GM15510 (cell line): ENCODE data around the gene CDADC1.
A peak's percentile ranks its signal among the peaks of the same experiment; 100 is the strongest.

ENCODE experiments used
- POLR2A ChIP-seq: IDR thresholded peaks from 3 replicates; pipeline ENCODE4 v1.6.1; 2011; ENCODE audit warnings: borderline replicate concordance; ENCODE audit not compliant: insufficient read length; ENCODE audit errors: extremely low read depth

CDADC1 gene

DNA sequence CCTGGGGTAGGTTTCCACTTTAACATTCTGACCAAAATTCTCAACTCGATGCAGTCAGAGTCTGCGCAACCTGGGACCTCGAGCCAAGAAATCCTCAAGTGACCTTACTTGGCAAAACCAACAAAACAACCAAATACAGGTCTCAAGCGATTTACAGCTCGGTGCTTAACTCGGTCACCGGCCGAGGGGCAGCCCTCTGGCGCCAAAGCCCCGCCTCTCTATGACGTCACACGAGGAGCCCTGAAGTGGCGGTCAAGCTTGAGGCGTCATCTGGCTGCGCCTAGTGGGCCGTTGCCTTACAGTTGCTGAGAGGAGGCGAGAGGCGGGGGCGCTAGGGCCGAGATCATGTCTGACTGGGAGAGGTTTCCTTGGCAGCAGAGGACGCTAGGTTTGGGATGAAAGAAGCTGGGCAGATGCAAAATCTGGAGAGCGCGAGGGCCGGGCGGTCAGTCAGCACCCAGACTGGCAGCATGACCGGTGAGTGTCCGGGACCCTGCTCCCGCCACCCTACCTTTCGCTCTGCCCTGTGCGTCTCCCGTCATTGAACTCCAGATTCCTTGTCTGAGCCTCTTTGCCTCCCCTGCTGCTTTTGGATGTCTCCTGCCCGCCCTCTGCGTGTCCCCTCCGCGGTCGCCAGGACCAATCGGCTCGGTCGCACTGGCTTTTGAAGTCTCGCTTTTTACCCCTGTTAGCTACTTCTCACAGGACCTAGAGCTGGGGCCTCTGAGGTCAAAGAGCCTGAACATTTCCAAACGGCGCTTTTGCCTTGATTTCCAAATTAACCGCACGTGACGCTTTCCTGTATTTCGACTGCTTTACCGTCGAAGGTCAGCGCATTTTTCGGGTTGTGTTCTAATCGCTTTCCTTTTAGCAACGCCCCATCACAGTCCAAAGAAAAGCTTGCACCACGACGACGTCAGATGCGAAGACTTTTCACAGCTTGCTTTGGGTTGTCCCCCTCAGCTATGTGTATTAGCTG lies at the start of gene CDADC1:
Gene CDADC1 (plus strand): TSS at position 283 of the 979 bp plus-strand sequence. CDS start 113 bp downstream, at position 396.
- peak; percentile 81 for TF ChIP-seq POLR2A

- TF ChIP-seq POLR2A, result no peak
Observed at GRCh38 chr13:49206641-49207040, 41.1 kb upstream of the CDADC1 start.

- no peak for TF ChIP-seq POLR2A
Observed at GRCh38 chr13:49208619-49209018, 39.1 kb upstream of the CDADC1 start.

GRCh38 chr13:49210114-49210513 lies 37.6 kb upstream of the CDADC1 start:
- no peak for TF ChIP-seq POLR2A

- TF ChIP-seq POLR2A, result no peak
Observed at GRCh38 chr13:49210669-49211068, 37.1 kb upstream of the CDADC1 start.

DNA sequence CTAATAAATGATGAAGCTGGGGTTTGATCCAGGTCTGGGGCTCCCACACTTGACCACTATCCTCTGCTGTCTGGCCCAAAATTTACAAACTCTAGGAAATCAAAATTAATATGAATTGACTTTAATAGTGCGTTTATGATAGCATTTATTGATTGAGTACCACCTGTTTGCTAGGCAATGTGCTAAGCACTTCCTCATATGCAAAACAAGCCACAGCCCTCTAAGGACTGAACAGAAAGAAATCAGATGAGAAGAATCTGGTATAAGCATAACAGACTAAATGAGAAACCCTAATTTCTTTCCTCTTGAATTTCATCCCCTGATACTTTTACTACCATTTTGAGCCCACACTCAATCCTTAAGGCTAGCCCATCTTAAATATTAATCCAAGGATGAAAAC lies 34.2 kb upstream of the CDADC1 start:
- no peak for TF ChIP-seq POLR2A

- TF ChIP-seq POLR2A, result no peak
Observed at GRCh38 chr13:49213997-49214916, 33.5 kb upstream of the CDADC1 start.

DNA sequence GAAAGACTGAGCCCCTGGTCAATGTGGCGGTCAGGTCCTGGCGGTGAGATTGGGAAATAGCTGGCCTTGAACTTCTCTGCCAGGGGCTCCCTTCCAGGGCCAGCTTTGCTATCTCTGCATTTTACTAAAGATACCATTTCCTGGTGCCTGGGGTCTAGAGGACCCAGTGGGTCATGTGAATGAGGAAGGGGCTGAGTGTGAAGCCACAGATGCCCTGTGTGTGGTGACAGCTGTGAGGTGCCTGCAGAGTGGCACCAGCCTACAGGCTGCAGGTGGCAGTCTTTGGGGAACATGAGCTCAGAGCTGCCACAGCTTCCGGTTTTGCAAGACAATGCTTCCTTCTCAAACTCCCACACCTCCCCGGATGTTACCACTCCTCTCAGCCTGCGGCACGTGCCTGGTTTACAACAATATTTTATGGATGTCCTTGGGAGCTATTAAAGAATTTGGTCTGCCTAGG lies 32.8 kb upstream of the CDADC1 start:
- no peak for TF ChIP-seq POLR2A

DNA sequence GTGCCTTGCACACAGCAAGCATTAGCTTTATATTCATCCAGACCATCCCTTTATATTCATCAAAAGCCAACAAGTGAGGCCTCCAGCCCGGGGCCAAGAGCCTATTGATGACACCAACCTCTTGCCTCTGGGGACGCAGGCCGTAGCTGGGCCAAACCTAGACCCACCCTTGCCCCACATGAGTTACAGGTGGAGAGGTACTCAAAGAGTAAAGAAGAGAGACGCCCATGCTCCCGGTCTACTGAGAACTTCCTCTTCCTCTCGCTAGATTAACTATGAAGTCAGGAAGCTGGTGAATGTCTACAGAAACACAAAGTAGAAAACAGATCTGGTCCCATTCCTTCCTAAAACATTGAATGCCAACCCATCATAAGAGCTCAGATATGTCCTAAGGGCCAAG lies 31.4 kb upstream of the CDADC1 start:
- TF ChIP-seq POLR2A, result no peak

- TF ChIP-seq POLR2A, result no peak
Observed at GRCh38 chr13:49217962-49218492, 29.7 kb upstream of the CDADC1 start.

DNA sequence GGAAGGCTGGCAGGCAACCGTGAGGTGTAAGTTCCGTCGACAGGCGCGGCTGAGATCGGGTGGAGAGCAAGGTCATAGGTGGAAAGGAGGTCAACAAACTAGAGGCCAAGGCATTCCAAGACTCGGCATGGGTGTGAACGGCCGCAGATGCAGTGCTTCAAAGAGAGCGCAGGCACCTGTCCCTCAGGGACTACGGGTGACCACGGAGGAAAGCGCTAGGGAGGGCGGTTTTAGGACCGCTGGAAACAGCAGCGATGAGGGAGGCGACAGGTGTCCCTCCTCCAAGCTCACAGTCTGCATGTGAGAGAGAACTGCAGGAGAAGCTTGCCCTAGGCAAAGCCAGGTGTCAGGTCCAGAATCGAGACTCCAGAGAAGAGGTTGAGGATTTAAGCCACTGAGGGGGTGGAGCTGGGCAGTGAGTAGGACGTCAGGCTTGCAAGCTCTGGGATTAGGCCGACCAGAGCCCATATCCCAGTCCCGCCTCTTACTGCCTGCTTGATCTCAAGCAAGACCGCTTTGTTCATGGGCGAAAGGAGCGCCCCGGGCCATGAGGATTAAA lies 29.2 kb upstream of the CDADC1 start:
- no peak for TF ChIP-seq POLR2A

DNA sequence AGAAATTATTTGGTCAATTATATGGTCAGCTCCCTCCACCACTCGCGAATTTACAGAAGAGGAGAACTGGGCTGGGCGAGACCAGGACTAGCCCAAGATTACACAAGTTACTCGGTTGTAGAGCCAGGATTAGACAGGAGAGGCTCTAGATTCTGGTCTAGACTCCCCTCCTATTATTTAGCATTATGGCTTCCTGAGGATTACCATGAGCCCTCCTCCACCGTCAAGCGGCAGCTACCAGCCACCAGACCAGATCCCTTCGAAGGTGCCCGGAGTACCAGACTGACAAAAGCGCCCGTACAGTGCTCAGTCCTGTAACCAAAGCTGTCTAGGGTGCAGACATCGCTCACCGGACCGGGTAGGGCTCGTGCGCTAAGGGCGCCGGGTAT lies 28.1 kb upstream of the CDADC1 start:
- TF ChIP-seq POLR2A, result no peak

DNA sequence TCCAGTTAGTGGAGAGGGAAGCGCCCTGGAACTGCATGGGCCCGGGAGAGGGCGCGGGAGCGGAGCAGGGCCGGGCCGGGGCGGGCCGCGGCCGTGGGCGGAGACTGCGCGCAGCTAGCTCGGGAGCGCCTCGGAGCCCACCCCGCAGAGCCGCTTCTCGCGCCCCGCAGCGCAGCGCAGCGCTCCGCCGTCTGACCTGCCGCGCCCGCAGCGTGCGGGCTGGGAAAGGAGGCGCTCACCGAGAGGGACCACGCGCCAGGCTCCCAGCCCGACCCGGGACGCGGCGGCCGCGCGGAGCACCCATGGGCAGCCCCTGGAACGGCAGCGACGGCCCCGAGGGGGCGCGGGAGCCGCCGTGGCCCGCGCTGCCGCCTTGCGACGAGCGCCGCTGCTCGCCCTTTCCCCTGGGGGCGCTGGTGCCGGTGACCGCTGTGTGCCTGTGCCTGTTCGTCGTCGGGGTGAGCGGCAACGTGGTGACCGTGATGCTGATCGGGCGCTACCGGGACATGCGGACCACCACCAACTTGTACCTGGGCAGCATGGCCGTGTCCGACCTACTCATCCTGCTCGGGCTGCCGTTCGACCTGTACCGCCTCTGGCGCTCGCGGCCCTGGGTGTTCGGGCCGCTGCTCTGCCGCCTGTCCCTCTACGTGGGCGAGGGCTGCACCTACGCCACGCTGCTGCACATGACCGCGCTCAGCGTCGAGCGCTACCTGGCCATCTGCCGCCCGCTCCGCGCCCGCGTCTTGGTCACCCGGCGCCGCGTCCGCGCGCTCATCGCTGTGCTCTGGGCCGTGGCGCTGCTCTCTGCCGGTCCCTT lies 27.5 kb upstream of the CDADC1 start, which contains the start of gene MLNR:
Gene MLNR (plus strand): TSS at position 303 of the 820 bp plus-strand sequence. CDS start 0 bp downstream, at position 303.
- no peak for TF ChIP-seq POLR2A
